Measurements from ENCODE around the gene OR51V1. TPM values are rescaled to one million over a fixed set of nuclear protein-coding genes. Genes with fewer than 3 reads are reported as not detected.
A peak's percentile ranks its signal among the peaks of the same experiment; 100 is the strongest.

Gene OR51V1
- total RNA-seq, 6 experiments from 2014 or later: not detected

GRCh38 chr11:5224538-5225479, 24.3 kb upstream of the OR51V1 start:
- Histone ChIP-seq H3K4me3 (no peak overlapping the region), H3K27ac (no peak overlapping the region), H3K9me3 (no peaks in the 10 kb centered on the region), H3K36me3 (no peaks in the 10 kb centered on the region), H3K4me1 (no peaks in the 10 kb centered on the region), H3K27me3 (no peaks in the 10 kb centered on the region)
- TF ChIP-seq POLR2A (IDR thresholded peaks at IDR 0.05): no peak
- TF ChIP-seq, protein P1, sequence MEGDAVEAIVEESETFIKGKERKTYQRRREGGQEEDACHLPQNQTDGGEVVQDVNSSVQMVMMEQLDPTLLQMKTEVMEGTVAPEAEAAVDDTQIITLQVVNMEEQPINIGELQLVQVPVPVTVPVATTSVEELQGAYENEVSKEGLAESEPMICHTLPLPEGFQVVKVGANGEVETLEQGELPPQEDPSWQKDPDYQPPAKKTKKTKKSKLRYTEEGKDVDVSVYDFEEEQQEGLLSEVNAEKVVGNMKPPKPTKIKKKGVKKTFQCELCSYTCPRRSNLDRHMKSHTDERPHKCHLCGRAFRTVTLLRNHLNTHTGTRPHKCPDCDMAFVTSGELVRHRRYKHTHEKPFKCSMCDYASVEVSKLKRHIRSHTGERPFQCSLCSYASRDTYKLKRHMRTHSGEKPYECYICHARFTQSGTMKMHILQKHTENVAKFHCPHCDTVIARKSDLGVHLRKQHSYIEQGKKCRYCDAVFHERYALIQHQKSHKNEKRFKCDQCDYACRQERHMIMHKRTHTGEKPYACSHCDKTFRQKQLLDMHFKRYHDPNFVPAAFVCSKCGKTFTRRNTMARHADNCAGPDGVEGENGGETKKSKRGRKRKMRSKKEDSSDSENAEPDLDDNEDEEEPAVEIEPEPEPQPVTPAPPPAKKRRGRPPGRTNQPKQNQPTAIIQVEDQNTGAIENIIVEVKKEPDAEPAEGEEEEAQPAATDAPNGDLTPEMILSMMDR (IDR thresholded peaks at IDR 0.05): no peak
- WGBS (ENCODE audit: insufficient coverage, low coverage, low lambda C conversion rate, missing lambda C conversion rate): 47% methylated on average over 6 of the region's 6 CpGs
- ATAC-seq (peak in 1 of 4 donors; percentile 87), DNase-seq (no peak)
- intact Hi-C loops (cut with DNase I): no loop called here

DNA sequence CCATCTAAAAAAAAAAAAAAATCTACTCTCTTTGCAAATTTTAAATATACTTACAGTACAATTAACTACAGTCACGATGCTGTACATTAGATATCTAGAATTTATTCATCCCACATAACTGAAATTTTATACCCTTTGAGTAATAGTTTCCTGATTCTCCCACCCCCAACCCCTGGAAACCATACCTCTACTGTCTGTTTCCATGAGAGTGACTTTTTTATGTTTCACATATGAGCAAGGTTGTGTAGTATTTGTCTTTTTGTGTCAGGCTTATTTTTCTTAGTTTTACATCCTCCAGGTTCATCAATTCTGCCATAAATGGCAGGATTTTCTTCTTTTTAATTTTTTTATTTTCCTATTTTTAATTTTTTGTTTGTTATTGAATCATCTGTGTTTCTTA, 23.2 kb upstream of the OR51V1 start:
- DNase-seq (no peak), ATAC-seq (no peak)
- Histone ChIP-seq H3K4me1 (no peaks in the 10 kb centered on the region), H3K9me3 (no peaks in the 10 kb centered on the region), H3K36me3 (no peaks in the 10 kb centered on the region), H3K27ac (no peak overlapping the region), H3K27me3 (no peaks in the 10 kb centered on the region), H3K4me3 (no peak overlapping the region)
- intact Hi-C loops (cut with DNase I): no loop called here
- 29% methylated on average over 1 of the region's 1 CpG for whole genome bisulfite sequencing (ENCODE audit: insufficient coverage, low coverage, low lambda C conversion rate, missing lambda C conversion rate)
- TF ChIP-seq, protein P1 (IDR thresholded peaks at IDR 0.05): no peak
- no peak for TF ChIP-seq POLR2A (IDR thresholded peaks at IDR 0.05)

- DNase-seq: no peak
- 54% methylated on average over 6 of the region's 6 CpGs for WGBS (ENCODE audit: insufficient coverage, low coverage, low lambda C conversion rate, missing lambda C conversion rate)
Observed at GRCh38 chr11:5223146-5223545, 22.7 kb upstream of the OR51V1 start.

GRCh38 chr11:5210376-5210885, 9.9 kb upstream of the OR51V1 start:
- 31% methylated on average over 7 of the region's 7 CpGs for WGBS (ENCODE audit: insufficient coverage, low coverage, low lambda C conversion rate, missing lambda C conversion rate)
- no peaks in the 10 kb centered on the region for H3K4me1 ChIP-seq
- no peak for ATAC-seq

More at GRCh38 chr11:5223146-5223545, 22.7 kb upstream of the OR51V1 start:
- no peak for ATAC-seq
- Histone ChIP-seq H3K4me3 (no peak overlapping the region), H3K4me1 (no peaks in the 10 kb centered on the region), H3K27me3 (no peaks in the 10 kb centered on the region), H3K9me3 (no peaks in the 10 kb centered on the region), H3K27ac (no peak overlapping the region), H3K36me3 (no peaks in the 10 kb centered on the region)
- no peak for TF ChIP-seq POLR2A (IDR thresholded peaks at IDR 0.05)
- TF ChIP-seq, protein P1 (IDR thresholded peaks at IDR 0.05): no peak
- intact Hi-C loops (cut with DNase I): no loop called here

More at GRCh38 chr11:5210376-5210885, 9.9 kb upstream of the OR51V1 start:
- Histone ChIP-seq H3K9me3 (no peaks in the 10 kb centered on the region), H3K36me3 (no peaks in the 10 kb centered on the region), H3K27ac (no peak overlapping the region), H3K4me3 (no peak overlapping the region), H3K27me3 (no peaks in the 10 kb centered on the region)
- DNase-seq: no peak
- intact Hi-C loops (cut with DNase I): no loop called here
- no peak for TF ChIP-seq POLR2A (IDR thresholded peaks at IDR 0.05)
- TF ChIP-seq, protein P1 (IDR thresholded peaks at IDR 0.05): no peak
